Activated CD4-positive, alpha-beta T cell treated with anti-CD3 and anti-CD28 coated beads, Interleukin-2, amount 10 ng/mL, durations not matched to agents 7 days and 5 days (primary cell): ENCODE measurements around the gene CLDN4. TPM values are rescaled to one million over a fixed set of nuclear protein-coding genes. Genes with fewer than 3 reads are reported as not detected.

Experiments
- CTCF ChIA-PET: fragments of 350-600 bp; sonication (Branson Sonifier 250); formaldehyde crosslinking; loops from one replicate; lab custom pipeline; 2021; ENCODE audit warnings: antibody characterized with exemption; lab: Charles Lee
- POLR2A ChIA-PET: fragments of 350-600 bp; sonication (Branson Sonifier 250); formaldehyde crosslinking; loops from one replicate; lab custom pipeline; 2021; ENCODE audit warnings: antibody characterized with exemption; lab: Charles Lee
- DNase-seq: peaks from one replicate; pipeline ENCODE4 v3.0.0-alpha.2; 2020
- H3K27ac Mint-ChIP-seq: one replicate; pipeline ENCODE4 v1.8.0; 2021; ENCODE audit warnings: mild to moderate bottlenecking, moderate library complexity, mixed read lengths
- H3K27me3 Mint-ChIP-seq: one replicate; pipeline ENCODE4 v1.8.0; 2021; ENCODE audit warnings: mixed read lengths
- H3K36me3 Mint-ChIP-seq: one replicate; pipeline ENCODE4 v1.8.0; 2021; ENCODE audit warnings: low read depth, mixed read lengths
- H3K4me1 Mint-ChIP-seq: one replicate; pipeline ENCODE4 v1.8.0; 2021; ENCODE audit warnings: mixed read lengths
- H3K4me3 Mint-ChIP-seq: one replicate; pipeline ENCODE4 v1.8.0; 2021; ENCODE audit warnings: mild to moderate bottlenecking, moderate library complexity, mixed read lengths
- H3K9me3 Mint-ChIP-seq: one replicate; pipeline ENCODE4 v1.8.0; 2021; ENCODE audit warnings: mixed read lengths
- total RNA-seq, 2 experiments: library from RNA; stranded (reverse); gene quantifications; one replicate each; pipeline ENCODE4 v1.2.3, GENCODE V29; 2021

CLDN4 gene
- total RNA-seq, 2 experiments from 2014 or later = 0.27 TPM; not detected in 1

DNA sequence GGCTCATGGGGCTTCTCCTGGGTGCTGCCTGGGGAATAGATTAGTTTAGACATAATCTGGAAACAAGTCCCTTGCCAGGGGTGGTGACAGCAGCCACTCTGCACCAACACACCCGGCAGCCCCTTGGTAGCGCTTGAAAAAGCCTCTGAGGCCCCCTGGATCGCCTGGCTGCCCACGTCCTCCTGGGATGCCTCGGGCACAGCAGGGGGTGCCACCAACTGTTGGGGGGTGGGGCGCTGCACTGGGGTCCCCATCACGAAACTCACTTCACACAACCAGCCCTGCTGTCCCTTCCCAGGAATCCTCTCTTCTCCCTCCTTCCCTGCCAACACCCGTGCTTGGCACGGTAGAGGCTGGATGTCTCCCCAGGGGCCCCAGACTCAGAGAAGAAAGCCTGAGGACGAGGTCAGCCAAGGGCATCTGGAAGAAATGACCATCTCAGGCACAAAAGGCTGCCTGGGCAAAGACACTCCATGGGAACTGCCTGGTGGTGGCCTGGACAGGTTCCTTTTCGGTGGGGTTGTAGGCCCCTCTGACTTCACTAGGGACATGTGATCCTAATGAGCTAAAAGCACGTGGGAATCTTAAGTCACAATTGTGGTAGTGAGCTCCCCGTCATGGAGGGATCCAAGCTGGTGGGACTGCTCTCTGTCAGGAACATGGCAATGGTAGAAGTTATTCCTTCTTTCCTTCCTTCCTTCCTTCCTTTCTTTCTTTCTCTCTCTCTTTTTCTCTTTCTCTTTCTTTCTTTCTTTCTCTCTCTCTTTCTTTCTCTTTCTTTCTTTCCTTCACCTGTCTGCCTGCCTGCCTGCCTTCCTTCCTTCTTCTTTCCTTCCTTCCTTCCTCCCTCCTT, 41.5 kb downstream of the CLDN4 start:
- Mint-ChIP-seq H3K4me3 (no peak overlapping the region), H3K27ac (no peak overlapping the region), H3K4me1 (no peaks in the 10 kb centered on the region), H3K27me3 (no peaks in the 10 kb centered on the region), H3K9me3 (no peaks in the 10 kb centered on the region), H3K36me3 (no peaks in the 10 kb centered on the region)
- no peak for DNase-seq
- ChIA-PET POLR2A (no interaction called here), CTCF (no interaction called here)

DNA sequence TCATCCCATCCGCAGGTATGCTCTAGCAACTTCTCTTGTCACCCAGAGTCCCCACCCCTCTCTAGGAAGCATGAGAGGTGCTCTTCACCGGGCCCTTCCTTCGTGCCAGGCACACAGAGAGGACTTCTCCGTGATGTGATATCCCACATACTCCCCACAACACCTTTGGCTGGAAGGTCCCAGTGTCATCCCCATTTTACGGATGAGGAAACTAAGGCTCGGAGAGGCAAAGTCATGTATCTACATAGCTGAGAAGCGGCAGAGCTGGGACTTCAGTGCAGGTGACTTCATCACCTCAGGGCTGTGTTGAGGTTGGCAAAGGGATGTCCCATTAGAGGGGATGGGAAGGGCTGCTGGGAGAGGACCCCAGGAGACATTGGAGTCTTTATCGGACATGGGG, 45.6 kb downstream of the CLDN4 start:
- no peak overlapping the region for H3K4me3 Mint-ChIP-seq
- no peak overlapping the region for H3K27ac Mint-ChIP-seq
- no peaks in the 10 kb centered on the region for H3K27me3 Mint-ChIP-seq
- H3K36me3 Mint-ChIP-seq = no peaks in the 10 kb centered on the region
- H3K4me1 Mint-ChIP-seq = no peaks in the 10 kb centered on the region
- no peaks in the 10 kb centered on the region for H3K9me3 Mint-ChIP-seq
- DNase-seq = no peak
- POLR2A ChIA-PET = no interaction called here
- CTCF ChIA-PET = no interaction called here

- no peaks in the 10 kb centered on the region for H3K27me3 Mint-ChIP-seq
- H3K36me3 Mint-ChIP-seq = no peaks in the 10 kb centered on the region
- no peaks in the 10 kb centered on the region for H3K9me3 Mint-ChIP-seq
- H3K4me1 Mint-ChIP-seq = no peaks in the 10 kb centered on the region
- no peak overlapping the region for H3K4me3 Mint-ChIP-seq
- H3K27ac Mint-ChIP-seq = no peak overlapping the region
- no peak for DNase-seq
- ChIA-PET CTCF (no interaction called here), POLR2A (no interaction called here)
Measured at GRCh38 chr7:73876973-73877372, 46.2 kb downstream of the CLDN4 start.

GRCh38 chr7:73879977-73880681, 49.3 kb downstream of the CLDN4 start:
- Mint-ChIP-seq H3K4me3 (no peak overlapping the region), H3K27me3 (no peaks in the 10 kb centered on the region), H3K36me3 (no peaks in the 10 kb centered on the region), H3K27ac (no peak overlapping the region), H3K4me1 (no peaks in the 10 kb centered on the region), H3K9me3 (no peaks in the 10 kb centered on the region)
- DNase-seq = no peak
- ChIA-PET POLR2A (no interaction called here), CTCF (no interaction called here)

DNA sequence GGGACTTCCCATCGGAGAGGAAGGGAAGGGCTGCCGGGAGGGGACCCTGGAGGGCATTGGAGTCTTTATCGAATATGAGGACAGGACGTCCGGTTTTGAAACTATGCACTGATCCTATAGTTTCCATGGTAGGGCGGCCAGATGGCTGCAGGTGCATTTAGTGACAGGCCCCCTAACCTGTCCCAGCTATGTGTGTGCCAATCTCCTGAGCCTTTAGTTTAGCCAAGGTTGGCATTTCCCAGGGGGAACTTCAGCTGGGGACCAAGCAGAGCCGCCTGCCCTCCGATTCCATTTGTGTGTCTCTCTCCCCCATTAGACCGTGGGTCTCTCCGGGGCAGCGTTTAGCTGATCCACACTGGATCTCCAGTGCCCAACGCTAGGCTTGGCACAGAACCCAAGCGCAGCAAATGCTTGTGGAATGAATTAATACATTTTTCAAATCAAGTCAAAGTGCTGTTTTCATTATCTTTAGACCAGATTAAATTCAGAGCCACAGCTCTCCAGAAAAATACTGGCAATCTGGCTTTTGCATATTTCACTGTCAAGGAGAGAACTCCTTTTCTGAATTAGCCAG, 50.0 kb downstream of the CLDN4 start:
- Mint-ChIP-seq H3K27ac (no peak overlapping the region), H3K27me3 (peaks cover 2% of the 10 kb centered on the region), H3K4me3 (no peak overlapping the region), H3K9me3 (no peaks in the 10 kb centered on the region), H3K36me3 (no peaks in the 10 kb centered on the region), H3K4me1 (no peaks in the 10 kb centered on the region)
- no peak for DNase-seq
- CTCF ChIA-PET = no interaction called here
- POLR2A ChIA-PET = no interaction called here

DNA sequence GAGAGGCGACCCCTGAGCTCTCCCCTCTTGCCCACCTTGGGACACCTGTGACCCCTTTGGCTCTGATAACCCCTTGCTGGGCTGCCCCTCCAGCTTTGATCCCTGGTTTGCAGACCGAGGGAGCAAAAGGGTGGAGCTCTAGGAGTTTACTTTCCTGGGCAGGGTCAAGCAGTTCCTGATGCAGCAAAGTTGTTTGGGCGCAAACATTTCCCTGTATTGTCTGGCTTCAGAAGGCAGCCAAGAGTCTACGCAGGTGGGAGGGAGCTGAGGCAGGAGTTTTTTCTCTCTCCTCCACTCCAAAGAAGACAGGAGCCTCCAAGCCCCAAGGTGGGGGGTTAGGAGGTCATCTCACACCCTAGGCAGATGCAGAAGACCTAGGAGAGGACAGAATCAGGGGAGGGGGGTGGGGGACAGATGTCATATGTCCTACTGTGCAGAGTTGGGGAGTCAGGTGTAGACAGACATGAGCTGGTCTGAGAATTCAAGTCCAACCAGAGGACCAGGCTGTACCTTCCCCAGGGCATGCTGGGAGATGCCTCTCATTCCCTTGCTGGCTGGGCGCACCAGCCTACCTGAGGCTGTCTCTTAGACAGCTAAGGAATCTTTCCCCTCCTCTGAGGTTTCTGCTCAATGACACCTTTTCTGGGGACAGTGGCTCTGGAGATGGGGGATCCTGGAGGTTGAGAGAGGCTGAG, 50.7 kb downstream of the CLDN4 start:
- Mint-ChIP-seq H3K4me1 (no peaks in the 10 kb centered on the region), H3K36me3 (no peaks in the 10 kb centered on the region), H3K27me3 (peaks cover 8% of the 10 kb centered on the region), H3K9me3 (no peaks in the 10 kb centered on the region), H3K4me3 (no peak overlapping the region), H3K27ac (no peak overlapping the region)
- DNase-seq = no peak
- CTCF ChIA-PET = no interaction called here
- POLR2A ChIA-PET = no interaction called here

DNA sequence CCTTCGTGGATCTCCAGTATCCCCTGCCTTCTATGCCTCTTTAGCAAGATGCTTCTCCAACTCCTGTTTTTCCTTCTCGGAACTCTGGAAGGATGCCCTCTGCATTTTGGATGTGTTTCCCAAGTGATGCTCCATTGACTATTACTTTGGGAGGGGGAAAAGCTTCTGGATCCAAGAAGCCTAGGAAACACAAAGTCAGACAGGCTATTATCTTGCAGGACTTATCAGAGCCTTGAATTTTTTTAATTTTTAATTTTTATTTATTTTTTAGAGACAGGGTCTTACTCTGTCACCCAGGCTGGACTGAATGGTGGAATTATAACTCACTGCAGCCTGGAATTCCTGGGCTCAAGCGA, 51.2 kb downstream of the CLDN4 start:
- Mint-ChIP-seq H3K4me3 (no peak overlapping the region), H3K27me3 (peaks cover 12% of the 10 kb centered on the region), H3K9me3 (no peaks in the 10 kb centered on the region), H3K36me3 (no peaks in the 10 kb centered on the region), H3K4me1 (no peaks in the 10 kb centered on the region), H3K27ac (no peak overlapping the region)
- DNase-seq = no peak
- ChIA-PET POLR2A (no interaction called here), CTCF (no interaction called here)

Other genes with a start within 250 kb of the CLDN4 start
- not detected for gene MLXIPL, start 206.5 kb upstream of the CLDN4 start, total RNA-seq
- under 1 TPM in 1 of 2 experiments, not detected in 1; 0.25 TPM for gene VPS37D, start 163.2 kb upstream of the CLDN4 start, total RNA-seq
- gene DNAJC30, start 147.5 kb upstream of the CLDN4 start, total RNA-seq = 1 to 10 TPM; 8.7 to 9.1 TPM
- gene BUD23, start 147.4 kb upstream of the CLDN4 start, total RNA-seq = 10 to 100 TPM; 43.9 to 51.4 TPM
- gene STX1A, start 111.3 kb upstream of the CLDN4 start, total RNA-seq = 1 to 10 TPM; 6.7 to 7.4 TPM
- 10 to 100 TPM; 13.3 to 15.6 TPM for gene ABHD11, start 92.2 kb upstream of the CLDN4 start, total RNA-seq
- gene CLDN3, start 60.7 kb upstream of the CLDN4 start, total RNA-seq = not detected
- 1 to 10 TPM; 1.9 to 2.8 TPM for gene METTL27, start 11.5 kb downstream of the CLDN4 start, total RNA-seq
- not detected for gene TMEM270, start 30.2 kb downstream of the CLDN4 start, total RNA-seq
- gene ELN, start 197.2 kb downstream of the CLDN4 start, total RNA-seq = not detected